IMR-90 (cell line): ENCODE results near the gene IFT20. TPM values are rescaled to one million over a fixed set of nuclear protein-coding genes. Genes with fewer than 3 reads are reported as not detected.

Experiments used
- ATAC-seq: fragments of 200-7000 bp; cut with Tn5 transposase; 2 replicates; pipeline ENCODE4 v1.9.1; 2020; ENCODE audit warnings: low read depth, mild to moderate bottlenecking, moderate library complexity
- BruUV-seq: library from RNA; stranded (reverse); fragments of 400-500 nt; replicated peaks from 2 replicates; lab custom pipeline; 2021; lab: Mats Ljungman, UMichigan
- CTCF ChIA-PET: fragments of 300-600 bp; formaldehyde crosslinking; extraction: SDS; loops from one replicate; lab custom pipeline; 2021; ENCODE audit warnings: antibody characterized with exemption; lab: Yijun Ruan, JAX
- POLR2A ChIA-PET: fragments of 300-600 bp; sonication (Branson Sonifier 250); formaldehyde crosslinking; loops from one replicate; lab custom pipeline; 2022; ENCODE audit warnings: antibody characterized with exemption; ENCODE audit not compliant: unreplicated experiment; lab: Charles Lee
- DNase-seq: peaks from one replicate; pipeline ENCODE4 v3.0.0; 2013
- H2AFZ ChIP-seq: replicated peaks from 2 replicates; pipeline ENCODE3; 2013; ENCODE audit warnings: low read length, mild to moderate bottlenecking; ENCODE audit not compliant: poor library complexity
- H2AK5ac ChIP-seq: 2 replicates; pipeline ENCODE4 v1.6.1; 2013; ENCODE audit warnings: low read depth, low read length, inconsistent platforms
- H2AK9ac ChIP-seq: replicated peaks from 2 replicates; pipeline ENCODE3; 2013; ENCODE audit warnings: mild to moderate bottlenecking, low read depth, low read length, moderate library complexity; ENCODE audit not compliant: poor library complexity
- H2BK120ac ChIP-seq: 2 replicates; pipeline ENCODE4 v1.6.1; 2013; ENCODE audit warnings: low read depth, low read length, inconsistent platforms
- H2BK15ac ChIP-seq: 3 replicates; pipeline ENCODE4 v1.6.1; 2013; ENCODE audit warnings: low read depth, low read length, inconsistent platforms
- H2BK20ac ChIP-seq: 2 replicates; pipeline ENCODE4 v1.6.1; 2013; ENCODE audit warnings: low read depth, mild to moderate bottlenecking, inconsistent platforms, low read length, moderate library complexity
- H2BK5ac ChIP-seq: 2 replicates; pipeline ENCODE4 v1.6.1; 2013; ENCODE audit warnings: mild to moderate bottlenecking, low read depth, low read length, inconsistent platforms; ENCODE audit not compliant: poor library complexity, severe bottlenecking
- H3K14ac ChIP-seq: replicated peaks from 2 replicates; pipeline ENCODE4 v1.6.1; 2013; ENCODE audit warnings: low read depth, low read length, inconsistent platforms
- H3K18ac ChIP-seq: 2 replicates; pipeline ENCODE4 v1.6.1; 2013; ENCODE audit warnings: low read depth, low read length, control low read depth
- H3K23ac ChIP-seq: 2 replicates; pipeline ENCODE4 v1.6.1; 2013; ENCODE audit warnings: low read depth, low read length, inconsistent platforms
- H3K27ac ChIP-seq: 2 replicates; pipeline ENCODE4 v1.5.1; 2013; ENCODE audit warnings: mild to moderate bottlenecking, control low read depth, low read length; ENCODE audit not compliant: insufficient read depth
- H3K27me3 ChIP-seq: 2 replicates; pipeline ENCODE4 v1.6.1; 2013; ENCODE audit warnings: low read length; ENCODE audit not compliant: control insufficient read depth, insufficient read depth
- H3K36me3 ChIP-seq: 2 replicates; pipeline ENCODE4 v1.6.1; 2013; ENCODE audit warnings: low read length, mixed read lengths; ENCODE audit not compliant: control insufficient read depth, insufficient read depth
- H3K4ac ChIP-seq: 2 replicates; pipeline ENCODE4 v1.6.1; 2013; ENCODE audit warnings: low read depth, low read length, inconsistent platforms
- H3K4me1 ChIP-seq: 2 replicates; pipeline ENCODE4 v1.6.1; 2013; ENCODE audit warnings: low read length, mixed read lengths; ENCODE audit not compliant: control insufficient read depth, insufficient read depth
- H3K4me2 ChIP-seq: 2 replicates; pipeline ENCODE4 v1.6.1; 2013; ENCODE audit warnings: low read depth, mild to moderate bottlenecking, control low read depth, low read length, moderate library complexity
- H3K4me3 ChIP-seq: 2 replicates; pipeline ENCODE4 v1.5.1; 2013; ENCODE audit warnings: low read depth, mild to moderate bottlenecking, control low read depth, low read length, moderate library complexity; ENCODE audit not compliant: insufficient read depth
- H3K56ac ChIP-seq: 2 replicates; pipeline ENCODE4 v1.6.1; 2013; ENCODE audit warnings: low read length, inconsistent platforms; ENCODE audit not compliant: insufficient read depth; ENCODE audit errors: extremely low read depth
- H3K79me1 ChIP-seq, 2 experiments: 2 replicates each; pipeline ENCODE4 v1.6.1; 2013; ENCODE audit warnings: low read length in 2 of 2, inconsistent platforms in 1 of 2, low read depth in 1 of 2
- H3K9ac ChIP-seq: 2 replicates; pipeline ENCODE4 v1.6.1; 2013; ENCODE audit warnings: low read depth, low read length, control low read depth
- H3K9me1 ChIP-seq: 2 replicates; pipeline ENCODE4 v1.6.1; 2013; ENCODE audit warnings: low read length, inconsistent platforms; ENCODE audit not compliant: insufficient read depth
- H3K9me3 ChIP-seq: 2 replicates; pipeline ENCODE4 v1.6.1; 2013; ENCODE audit warnings: low read length; ENCODE audit not compliant: control insufficient read depth, insufficient read depth
- H4K20me1 ChIP-seq: 2 replicates; pipeline ENCODE4 v1.6.1; 2013; ENCODE audit warnings: low read length, inconsistent platforms; ENCODE audit not compliant: insufficient read depth
- H4K5ac ChIP-seq: 2 replicates; pipeline ENCODE4 v1.6.1; 2013; ENCODE audit warnings: mild to moderate bottlenecking, low read depth, low read length, control low read depth
- H4K8ac ChIP-seq, 2 experiments: 2 replicates each; pipeline ENCODE4 v1.6.1; 2013; ENCODE audit warnings: low read depth in 2 of 2, low read length in 2 of 2, control low read depth in 1 of 2, inconsistent platforms in 1 of 2
- H4K91ac ChIP-seq: 2 replicates; pipeline ENCODE4 v1.6.1; 2013; ENCODE audit warnings: low read depth, low read length, inconsistent platforms; ENCODE audit not compliant: insufficient read depth
- ELK1 ChIP-seq: fragments of 150-350 bp; IDR thresholded peaks from 2 replicates; pipeline ENCODE4 v1.6.1; 2016; ENCODE audit warnings: low read depth, mild to moderate bottlenecking, low read length, moderate library complexity, borderline replicate concordance
- FOS ChIP-seq: fragments of 150-350 bp; IDR thresholded peaks from 2 replicates; pipeline ENCODE4 v1.6.1; 2016; ENCODE audit warnings: low read depth, low read length
- MAZ ChIP-seq: IDR thresholded peaks from 2 replicates; pipeline ENCODE4 v1.6.1; 2012; ENCODE audit warnings: low read depth, mild to moderate bottlenecking, low read length, improper control_type of control experiment, moderate library complexity, borderline replicate concordance
- POLR2A ChIP-seq: IDR thresholded peaks from 2 replicates; pipeline ENCODE4 v1.6.1; 2012; ENCODE audit warnings: mild to moderate bottlenecking, low read depth, low read length
- RAD21 ChIP-seq: IDR thresholded peaks from 2 replicates; pipeline ENCODE4 v1.6.1; 2012; ENCODE audit warnings: low read length, improper control_type of control experiment
- SMC3 ChIP-seq: fragments of 150-350 bp; IDR thresholded peaks from 2 replicates; pipeline ENCODE4 v1.6.1; 2016; ENCODE audit warnings: low read depth, mild to moderate bottlenecking, antibody characterized with exemption, low read length, moderate library complexity
- WGBS, 2 experiments: methylation state at CpG; one replicate each; pipeline versions ENCODE4 v1.1.5 to v1.1.7; 2013; ENCODE audit warnings: missing lambda C conversion rate in 2 of 2; ENCODE audit not compliant: insufficient read length in 1 of 2; ENCODE audit errors: extremely low coverage in 2 of 2; 5-methylcytosine and 5-hydroxymethylcytosine counted together
- dilution Hi-C: fragments of 300-500 bp; cut with HindIII; formaldehyde crosslinking; loops from one replicate; pipeline ENCODE4 v1.14.3; 2018; ENCODE audit warnings: low sequenced_read_pairs; ENCODE audit not compliant: unreplicated experiment
- in situ Hi-C: fragments of 300-500 bp; cut with MboI; formaldehyde crosslinking; loops from 3 replicates; pipeline ENCODE4 v1.14.3; 2019; ENCODE audit warnings: low sequenced_read_pairs, inconsistent platforms, mixed read lengths
- intact Hi-C: fragments of 100-400 bp; cut with micrococcal nuclease; formaldehyde crosslinking; loops from 2 replicates; pipeline ENCODE4 v1.10.0; 2022
- polyA plus RNA-seq, 3 experiments: library from polyadenylated mRNA; depleted of rRNA; stranded (reverse); fragments of >200 nt; gene quantifications; 2 replicates each; pipeline ENCODE4 v1.2.3, GENCODE V29; 2012; ENCODE audit warnings: low replicate concordance in 1 of 3
- total RNA-seq: library from RNA; depleted of rRNA; stranded (reverse); fragments of >200 nt; gene quantifications from 2 replicates; pipeline ENCODE4 v1.2.3, GENCODE V29; 2012

The IFT20 gene
- total and polyA plus RNA-seq, 2 of the 4 experiments (the other 2 are of a cell fraction), result 25.5 to 46.3 TPM

GRCh38 chr17:28370744-28371103 is 35.5 kb upstream of the IFT20 start:
- Histone ChIP-seq H2BK20ac (peak overlapping the region; percentile 73), H3K18ac (no peak overlapping the region; the same call in 1 of the 2 replicates), H2AK5ac (peak overlapping the region; percentile 29; the same call in 1 of the 2 replicates), H4K20me1 (peaks cover 28% of the 10 kb centered on the region), H3K79me1 (peaks cover 5 to 27% of the 10 kb centered on the region in 2 experiments; a peak in 3 of 4 replicates), H3K9ac (no peak overlapping the region; the same call in 1 of the 2 replicates), H2BK120ac (peak overlapping the region; percentile 62), H3K4me3 (no peak overlapping the region), H4K8ac (peak overlapping the region; percentile 29 to 97), H4K5ac (peak overlapping the region; percentile 40), H3K23ac (peak overlapping the region; percentile 53; the same call in 1 of the 2 replicates), H2AK9ac (peak overlapping the region; percentile 33), H3K9me1 (peaks cover 35% of the 10 kb centered on the region), H2BK15ac (0 out of 3 replicates have a peak overlapping the region, but pooled peaks have one; percentile 16), H3K4me2 (peak overlapping the region; percentile 70), H2AFZ (peak overlapping the region; percentile 70), H3K9me3 (no peaks in the 10 kb centered on the region), H3K4ac (peak overlapping the region; percentile 92), H3K27ac (peak overlapping the region; percentile 93; the same call in 1 of the 2 replicates), H4K91ac (peak overlapping the region; percentile 79), H3K14ac (peak overlapping the region; percentile 91), H2BK5ac (no peak overlapping the region), H3K36me3 (no peaks in the 10 kb centered on the region), H3K4me1 (peaks cover 14% of the 10 kb centered on the region; the same call in 1 of the 2 replicates), H3K27me3 (no peaks in the 10 kb centered on the region), H3K56ac (peak overlapping the region; percentile 52; the same call in 1 of the 2 replicates)
- dilution Hi-C loops (no loop called here), in situ Hi-C loops (no loop called here), intact Hi-C loops (no loop called here)
- no peak for DNase-seq
- POLR2A ChIA-PET, result no interaction called here
- CTCF ChIA-PET, result interaction anchor here (1.3 kb wide), 1 partner anchor 14 kb away, joined by 6 read pairs; the partner anchor contains the start of gene POLDIP2
- no TSS peak for BruUV-seq
- TF ChIP-seq ELK1, result no peak
- TF ChIP-seq FOS, result no peak
- no peak for TF ChIP-seq MAZ
- no peak for TF ChIP-seq POLR2A
- TF ChIP-seq RAD21, result no peak
- no peak for TF ChIP-seq SMC3
- no peak for ATAC-seq
- no CpG with 5 or more reads among the region's 1 CpG for WGBS, 2 experiments
